GM18951 (cell line): ENCODE measurements around the gene LTB4R.
A peak's percentile ranks its signal among the peaks of the same experiment; 100 is the strongest.

Experiments
- POLR2A ChIP-seq: IDR thresholded peaks from 4 replicates; pipeline ENCODE4 v1.6.1; 2011; ENCODE audit warnings: mild to moderate bottlenecking; ENCODE audit not compliant: insufficient read length, insufficient read depth; ENCODE audit errors: extremely low read depth
- in situ Hi-C: fragments of 300-500 bp; cut with MboI; formaldehyde crosslinking; loops from one replicate; pipeline ENCODE4 v1.12.0; 2022; ENCODE audit warnings: low sequenced_read_pairs, mixed read lengths, inconsistent platforms; ENCODE audit not compliant: unreplicated experiment

Gene LTB4R

GRCh38 chr14:24271134-24271833, 40.0 kb upstream of the LTB4R start, which contains the start of gene RABGGTA:
RABGGTA (minus strand) TSS chr14:24271597; CDS start chr14:24271115, 482 bp downstream.
- in situ Hi-C loops, result no loop called here
- peak; percentile 87 for TF ChIP-seq POLR2A

- in situ Hi-C loops, result no loop called here
- no peak for TF ChIP-seq POLR2A
Observed at GRCh38 chr14:24271834-24272263, 39.5 kb upstream of the LTB4R start.

- TF ChIP-seq POLR2A, result no peak
- in situ Hi-C loops, result no loop called here
Observed at GRCh38 chr14:24272467-24272866, 38.8 kb upstream of the LTB4R start.

GRCh38 chr14:24273422-24273998, 37.8 kb upstream of the LTB4R start:
- in situ Hi-C loops, result no loop called here

GRCh38 chr14:24274101-24274543, 37.2 kb upstream of the LTB4R start:
- TF ChIP-seq POLR2A, result no peak
- in situ Hi-C loops, result no loop called here

More at GRCh38 chr14:24273422-24273998, 37.8 kb upstream of the LTB4R start:
- no peak for TF ChIP-seq POLR2A

- in situ Hi-C loops, result no loop called here
- TF ChIP-seq POLR2A, result no peak
Observed at GRCh38 chr14:24277071-24277470, 34.2 kb upstream of the LTB4R start.

- in situ Hi-C loops, result no loop called here
- TF ChIP-seq POLR2A, result no peak
Observed at GRCh38 chr14:24277606-24278321, 33.5 kb upstream of the LTB4R start.

- in situ Hi-C loops, result no loop called here
- no peak for TF ChIP-seq POLR2A
Observed at GRCh38 chr14:24278424-24278823, 32.9 kb upstream of the LTB4R start.

GRCh38 chr14:24279301-24280186, 31.8 kb upstream of the LTB4R start:
- in situ Hi-C loops, result no loop called here
- no peak for TF ChIP-seq POLR2A

- TF ChIP-seq POLR2A, result no peak
- in situ Hi-C loops, result no loop called here
Observed at GRCh38 chr14:24280797-24281460, 30.4 kb upstream of the LTB4R start.

- in situ Hi-C loops, result no loop called here
- no peak for TF ChIP-seq POLR2A
Observed at GRCh38 chr14:24281636-24282035, 29.7 kb upstream of the LTB4R start.

GRCh38 chr14:24282736-24283135, 28.6 kb upstream of the LTB4R start:
- TF ChIP-seq POLR2A, result no peak
- in situ Hi-C loops, result no loop called here
